Esophagus muscularis mucosa (tissue), 3 donors: ENCODE data around the gene NDUFAF4.

Source experiments
- CTCF ChIP-seq, 3 experiments: fragments of 200-600 bp in 2 of 3; fragments of 450-650 bp in 1 of 3; sonication (generic) in 2 of 3; IDR thresholded peaks; one replicate each; pipeline ENCODE4 v1.5.1; 2017 to 2019; ENCODE audit warnings: antibody characterized with exemption in 3 of 3, mild to moderate bottlenecking in 2 of 3, moderate library complexity in 1 of 3
- POLR2AphosphoS5 ChIP-seq, 2 donors: sonication (generic); formaldehyde crosslinking; IDR thresholded peaks; one replicate each; pipeline ENCODE4 v1.6.1; 2017; ENCODE audit warnings: antibody characterized with exemption in 2 of 2

DNA sequence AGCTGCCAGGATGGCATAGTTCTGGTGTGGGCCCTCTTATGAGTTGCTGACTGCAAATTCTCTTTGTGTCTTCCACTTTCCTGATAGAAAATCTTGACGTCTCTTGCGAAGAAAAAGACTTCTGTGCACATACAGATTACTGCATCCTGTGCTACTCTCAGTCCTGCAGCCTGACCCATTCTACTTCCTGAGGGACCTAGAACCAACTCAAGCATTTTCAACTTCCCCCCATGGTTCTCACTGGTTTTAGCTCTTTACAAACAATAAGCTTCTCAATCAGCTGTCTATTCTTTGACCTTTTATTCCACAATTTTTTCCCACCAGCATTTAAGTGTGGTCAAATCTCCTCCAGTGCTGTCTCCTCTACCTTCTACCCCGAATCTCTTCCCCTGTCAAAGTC lies 13.5 kb upstream of the NDUFAF4 start:
- no peak for TF ChIP-seq CTCF (IDR thresholded peaks at IDR 0.05)
- no peak for TF ChIP-seq POLR2AphosphoS5 (IDR thresholded peaks at IDR 0.05)
